ENCODE measurements around the gene DRC1. TPM values are rescaled to one million over a fixed set of nuclear protein-coding genes. Genes with fewer than 3 reads are reported as not detected.
"Not testable (repeated sequence)": the region's sequence is repeated elsewhere in the genome, so short reads cannot be mapped to it uniquely, and the experiment has no call there.

DRC1 gene
- total RNA-seq, 1 donor from 2014 or later = not detected

DNA sequence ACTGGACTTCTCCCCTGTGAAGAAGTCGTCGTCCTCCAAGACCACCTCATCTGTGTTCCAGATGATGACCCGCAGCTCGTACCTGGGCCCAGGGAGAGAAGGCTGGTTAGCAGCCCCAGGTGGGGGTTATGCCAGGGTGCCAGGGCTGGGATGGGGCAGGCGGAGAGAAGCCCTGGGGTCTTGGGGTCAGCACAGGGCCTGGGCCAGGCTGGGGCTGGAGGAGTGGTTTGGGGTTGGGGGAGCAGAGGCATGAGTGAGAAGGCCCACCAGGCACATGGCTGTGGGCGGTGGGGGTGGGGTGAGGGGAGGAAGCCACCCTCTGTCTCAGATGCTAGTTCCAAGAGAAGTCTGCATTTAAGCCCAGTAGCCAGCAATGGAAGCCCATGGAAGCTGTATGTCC is 60.4 kb downstream of the DRC1 start:
- no peak for DNase-seq (ENCODE audit: extremely low read depth, low read depth, low spot score)

DNA sequence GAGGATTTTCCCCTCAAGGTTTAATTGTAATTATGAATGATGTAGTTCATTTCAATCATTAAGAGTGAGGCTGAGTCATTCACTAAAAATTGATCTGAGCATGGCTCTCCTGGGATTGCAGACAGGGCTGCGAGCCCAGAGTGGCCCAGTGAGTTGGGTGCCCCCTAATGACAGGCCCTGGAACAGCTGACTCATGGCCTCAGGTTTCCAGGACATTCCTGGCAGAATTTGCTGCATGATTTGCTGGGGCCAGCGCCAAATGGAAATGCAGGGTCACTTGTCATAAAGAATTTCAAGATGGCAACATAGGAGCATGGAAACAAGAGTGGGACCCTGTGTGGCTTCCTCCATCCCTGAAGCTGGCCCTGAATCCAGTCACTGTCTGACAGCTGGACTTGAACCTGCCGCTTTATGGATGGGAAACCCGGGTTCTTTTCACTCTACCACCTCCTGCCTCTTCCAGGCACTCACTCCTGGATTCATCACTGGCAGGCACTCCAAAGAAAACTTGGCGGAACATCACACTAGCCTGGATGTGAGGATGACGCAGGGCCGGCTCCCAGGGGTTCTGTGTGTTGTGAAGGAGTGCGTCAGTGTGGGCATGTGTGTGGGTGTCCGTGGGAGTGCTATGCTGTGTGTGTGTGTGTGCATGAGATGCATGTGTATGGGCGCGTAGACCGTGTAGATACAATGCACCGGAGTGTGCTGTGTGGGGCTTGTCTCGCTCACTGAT is 61.0 kb downstream of the DRC1 start:
- no peak for DNase-seq (ENCODE audit: extremely low read depth, low read depth, low spot score)

DNA sequence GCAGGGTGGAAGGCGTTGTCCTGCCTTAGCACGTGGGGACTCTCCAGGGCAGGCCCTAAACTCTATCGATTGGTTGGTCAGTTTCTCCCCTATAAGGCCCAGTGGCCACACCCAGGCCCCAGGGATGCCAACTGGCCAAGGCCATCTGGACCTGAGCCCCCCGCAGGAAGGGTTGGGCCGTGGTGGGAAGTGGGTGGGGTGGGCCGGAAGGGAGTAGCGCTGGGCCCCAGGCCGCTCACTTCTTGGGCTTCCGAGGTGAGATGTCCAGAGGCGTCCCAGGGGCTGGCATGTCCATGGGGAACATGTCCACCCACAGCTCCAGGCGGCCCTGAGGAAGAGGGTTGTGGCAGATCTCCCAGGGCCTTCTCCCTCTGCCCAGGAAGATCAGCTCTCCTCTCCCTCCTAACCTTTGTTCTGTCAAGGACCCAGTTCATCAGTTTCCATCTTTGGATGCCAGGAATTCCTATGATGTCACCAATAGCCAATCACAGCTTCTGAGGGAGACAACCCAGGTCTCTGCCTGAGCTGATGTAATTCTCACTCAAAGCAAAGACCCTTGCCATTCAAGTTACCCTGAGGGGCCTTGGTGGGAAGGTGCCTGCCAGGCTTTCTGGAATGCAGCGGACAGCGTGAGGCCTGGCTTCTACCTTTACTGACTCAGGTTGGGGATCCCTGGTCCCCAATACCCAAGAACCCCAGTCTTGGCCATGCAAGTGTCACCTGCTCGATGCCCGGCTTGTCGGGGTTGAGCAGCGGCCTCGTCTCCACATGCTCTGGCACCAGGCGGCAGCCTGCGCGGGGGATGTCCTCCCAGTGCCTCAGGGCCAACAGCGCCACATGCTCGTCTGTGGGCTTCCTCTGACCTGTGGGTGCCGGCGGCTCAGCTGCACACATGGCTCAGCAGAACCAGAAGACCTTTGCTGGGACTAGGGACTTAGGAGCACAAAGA is 61.8 kb downstream of the DRC1 start:
- no peak for DNase-seq (ENCODE audit: extremely low read depth, low read depth, low spot score)

DNA sequence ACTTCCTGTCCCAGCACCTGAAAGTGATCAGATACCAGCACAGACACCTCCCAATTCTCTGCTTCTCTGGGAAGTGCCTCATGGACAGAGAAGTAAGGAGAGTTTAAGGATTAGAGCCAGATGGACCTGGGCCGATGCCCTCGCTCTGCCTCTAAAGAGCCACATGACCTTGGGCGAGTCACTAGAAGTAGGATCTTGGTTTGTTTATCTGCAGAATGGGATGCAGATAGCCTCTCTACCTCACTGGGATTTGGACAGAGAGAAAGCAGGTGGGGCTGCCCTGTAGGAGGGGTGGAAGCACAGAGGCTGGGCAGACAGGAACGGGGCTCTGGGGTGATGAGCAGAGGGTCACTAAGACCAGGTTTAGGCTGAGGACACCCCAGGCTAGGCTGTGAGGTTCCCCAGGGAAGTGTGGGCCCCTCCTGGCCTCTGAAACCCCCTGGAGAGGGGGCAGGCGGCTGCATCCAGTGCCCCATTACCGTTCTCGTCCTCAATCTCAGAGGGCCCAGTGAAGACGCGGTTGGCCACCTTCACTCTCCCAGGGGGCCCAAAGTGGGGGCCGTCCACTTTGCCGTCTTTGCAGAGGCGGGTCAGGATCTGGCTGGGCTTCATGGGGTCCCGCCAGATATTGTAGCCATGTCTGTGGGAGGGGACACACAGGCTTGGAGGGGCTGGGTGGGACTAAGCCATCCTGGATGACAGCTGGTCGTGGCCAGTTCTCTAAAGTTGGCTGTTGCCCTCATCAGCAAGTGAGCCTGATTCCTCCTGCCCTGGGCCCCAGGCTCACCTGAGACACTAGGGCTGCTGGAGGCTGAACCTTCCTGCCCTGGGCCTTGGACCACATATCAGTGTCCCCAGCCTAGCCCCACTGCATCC is 62.9 kb downstream of the DRC1 start:
- no peak for DNase-seq (ENCODE audit: extremely low read depth, low read depth, low spot score)

DNA sequence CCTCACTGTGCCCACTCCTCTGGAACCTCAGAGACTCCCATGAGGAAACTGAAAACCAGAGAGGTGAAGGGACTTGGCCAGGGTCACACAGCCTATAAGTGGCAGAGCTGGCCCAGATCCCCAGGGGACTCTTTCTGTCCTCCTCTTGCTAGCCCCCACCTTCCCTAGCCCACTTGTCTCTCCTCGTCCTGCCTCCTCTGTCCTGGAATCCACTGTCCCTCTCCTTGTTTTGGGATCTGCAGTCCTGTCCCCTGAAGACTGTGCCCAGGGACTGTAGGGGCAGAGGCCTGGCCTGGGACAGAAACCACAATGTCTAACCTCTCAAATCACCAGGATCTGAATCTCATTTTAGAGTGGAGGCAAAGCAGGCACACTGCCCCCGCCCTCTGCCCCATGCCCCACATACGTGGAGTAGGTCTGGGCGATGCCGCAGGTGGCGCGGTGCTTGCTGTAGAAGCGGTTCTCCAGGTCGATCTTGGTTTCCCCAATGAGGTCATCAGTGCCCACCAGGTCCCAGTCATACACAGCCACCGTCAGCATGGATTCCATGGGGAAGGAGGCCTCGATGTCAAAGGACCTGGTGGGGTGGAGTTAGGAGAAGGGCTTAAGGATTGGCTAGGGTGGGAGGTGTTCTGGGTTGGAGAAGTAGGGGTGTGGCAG is 63.7 kb downstream of the DRC1 start:
- DNase-seq (ENCODE audit: extremely low read depth, low read depth, low spot score) = no peak

DNA sequence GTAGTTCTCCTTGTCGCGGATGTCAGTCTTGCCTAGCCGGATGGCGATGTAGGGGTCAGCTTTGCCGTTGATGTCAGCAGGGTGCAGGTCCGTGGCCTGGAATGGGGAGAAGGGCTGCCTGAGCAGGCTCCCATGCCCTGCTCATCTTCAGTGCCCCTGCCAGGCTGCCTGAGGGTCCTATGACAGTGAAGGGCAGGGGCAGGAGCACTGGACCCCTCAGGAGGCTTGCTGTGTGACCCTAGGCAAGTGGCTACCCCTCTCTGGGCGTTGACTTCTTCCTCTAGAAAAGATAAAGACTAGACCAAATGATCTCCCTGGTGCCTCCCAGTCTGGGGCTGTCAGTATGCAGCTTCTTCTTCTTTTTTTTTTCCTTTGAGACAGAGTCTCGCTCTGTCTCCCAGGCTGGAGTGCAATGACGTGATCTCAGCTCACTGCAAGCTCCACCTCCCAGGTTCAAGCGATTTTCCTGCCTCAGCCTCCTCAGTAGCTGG is 64.3 kb downstream of the DRC1 start:
- DNase-seq (ENCODE audit: extremely low read depth, low read depth, low spot score) = no peak

DNA sequence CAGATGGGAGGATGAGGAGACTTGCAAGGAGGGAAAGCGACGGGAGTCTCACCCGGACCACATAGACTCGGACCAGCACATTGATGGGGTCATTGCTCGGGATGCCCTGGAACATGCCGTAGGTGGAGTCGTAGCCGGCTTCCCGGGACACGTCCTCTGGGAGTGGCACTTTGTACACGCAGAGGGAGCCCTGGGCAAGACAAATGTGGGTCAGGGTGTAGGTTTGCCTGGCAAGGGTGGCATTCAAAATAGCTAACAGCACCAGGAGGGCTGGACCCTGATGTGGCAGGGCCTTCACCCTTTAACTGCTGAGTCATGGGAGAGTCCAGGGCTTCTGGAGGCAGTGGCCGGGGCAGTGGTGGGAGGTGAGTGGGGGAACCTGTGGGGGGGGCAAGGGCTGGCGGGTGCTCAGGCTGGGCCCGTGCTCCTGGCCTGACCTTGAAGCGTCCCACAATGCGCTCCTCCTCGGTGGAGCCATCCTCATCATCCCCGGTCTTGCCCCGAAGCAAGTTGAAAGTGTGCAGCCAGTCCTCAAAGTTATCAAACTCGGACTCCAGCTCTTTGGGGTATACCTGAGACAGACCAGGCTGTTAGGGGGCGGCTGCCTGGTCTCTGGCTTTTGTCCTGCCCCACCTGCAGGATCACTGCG is 65.1 kb downstream of the DRC1 start:
- no peak for DNase-seq (ENCODE audit: extremely low read depth, low read depth, low spot score)

DNA sequence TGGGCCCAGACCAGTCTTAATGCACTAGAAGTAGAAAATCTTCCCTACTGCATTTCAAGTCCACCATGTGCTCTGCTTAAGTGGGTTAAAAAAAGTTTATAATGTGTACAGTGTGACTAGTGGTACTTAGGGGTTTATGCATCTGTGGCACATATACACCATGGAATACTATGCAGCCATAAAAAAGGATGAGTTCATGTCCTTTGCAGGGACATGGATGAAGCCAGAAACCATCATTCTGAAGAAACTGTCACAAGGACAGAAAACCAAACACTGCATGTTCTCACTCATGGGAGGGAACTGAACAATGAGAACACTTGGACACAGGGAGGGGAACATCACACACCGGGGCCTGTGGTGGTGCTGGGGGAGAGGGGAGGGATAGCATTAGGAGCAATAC is 66.8 kb downstream of the DRC1 start:
- DNase-seq (ENCODE audit: extremely low read depth, low read depth, low spot score) = not testable (repeated sequence)

DNA sequence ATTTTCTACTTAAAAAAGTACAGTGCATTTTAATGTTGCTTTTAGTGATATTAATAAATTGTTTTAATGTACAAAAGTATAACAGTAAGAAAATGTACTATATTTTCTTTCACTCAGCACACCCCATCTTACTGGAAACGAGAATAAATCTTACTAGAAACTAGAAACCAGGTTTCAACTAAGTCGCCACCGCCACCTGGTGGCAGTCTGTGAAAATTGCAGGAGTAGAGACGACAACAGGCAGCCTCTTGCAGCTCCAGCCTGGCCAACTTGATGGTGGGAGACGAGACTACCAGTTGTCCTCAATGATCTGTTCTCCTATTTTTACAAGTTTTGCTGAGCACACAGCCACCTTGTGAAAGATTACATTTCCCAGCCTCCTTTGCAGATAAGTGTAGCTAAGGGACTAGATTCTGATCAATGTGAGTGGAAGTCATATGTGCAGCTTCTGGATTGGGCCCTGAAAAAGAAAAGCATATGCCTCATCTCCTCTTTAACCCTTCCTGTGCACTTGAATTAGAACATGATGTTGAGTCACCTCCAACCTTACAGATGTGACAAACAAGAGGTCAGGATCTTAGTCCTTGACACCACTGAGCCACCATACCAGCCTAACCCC is 67.5 kb downstream of the DRC1 start:
- no peak for DNase-seq (ENCODE audit: extremely low read depth, low read depth, low spot score)

DNA sequence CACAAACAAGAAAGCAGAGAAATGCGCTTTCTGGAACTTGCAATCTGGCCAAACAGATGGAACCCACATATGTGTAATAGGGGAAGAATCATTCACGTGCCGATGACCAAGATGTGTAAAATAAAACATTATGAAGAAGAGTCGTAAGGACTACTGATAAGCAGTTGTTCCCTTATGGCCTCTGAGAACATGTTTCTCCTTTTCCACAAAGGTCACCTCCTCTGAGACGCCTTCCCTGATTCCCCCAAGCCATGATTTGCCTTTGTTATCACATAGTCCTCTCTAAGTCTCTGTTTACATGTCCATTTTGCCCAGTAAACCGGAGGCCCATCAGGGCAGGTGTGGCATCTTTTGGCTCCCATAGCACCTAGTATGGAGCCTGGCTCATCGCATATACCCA is 68.2 kb downstream of the DRC1 start:
- DNase-seq (ENCODE audit: extremely low read depth, low read depth, low spot score) = no peak

DNA sequence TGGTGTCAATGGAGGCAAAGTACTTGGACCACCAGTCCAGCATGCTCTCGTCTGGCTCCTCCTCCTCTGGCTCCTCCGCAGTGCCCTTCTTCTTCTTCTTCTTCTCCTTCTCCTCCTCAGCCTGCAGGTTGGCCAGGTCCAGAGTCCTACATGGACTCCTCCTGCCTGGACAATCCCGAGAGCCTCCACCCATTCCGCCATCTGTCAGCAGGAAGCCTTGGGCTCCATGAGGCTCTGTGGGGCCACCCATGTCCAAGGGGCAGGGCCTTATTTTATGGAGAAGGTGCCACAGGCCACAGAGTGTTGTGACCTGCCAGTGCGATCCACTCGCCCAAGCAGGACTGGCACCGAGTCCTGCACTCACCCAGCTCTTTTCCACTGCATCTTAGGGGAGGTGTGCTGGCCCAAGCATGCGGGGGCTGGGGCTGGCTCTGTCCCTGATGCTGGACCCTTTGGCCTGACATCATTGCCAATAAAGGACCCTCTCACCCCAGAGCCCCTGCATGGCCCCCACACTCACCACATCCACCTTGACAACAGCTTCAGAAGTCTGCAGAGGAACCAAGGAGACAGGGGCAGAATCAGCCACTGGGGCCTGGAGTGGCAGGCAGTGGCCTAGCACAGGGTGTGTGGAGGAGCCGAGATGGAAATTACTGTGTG is 69.0 kb downstream of the DRC1 start:
- DNase-seq (ENCODE audit: extremely low read depth, low read depth, low spot score) = no peak

DNA sequence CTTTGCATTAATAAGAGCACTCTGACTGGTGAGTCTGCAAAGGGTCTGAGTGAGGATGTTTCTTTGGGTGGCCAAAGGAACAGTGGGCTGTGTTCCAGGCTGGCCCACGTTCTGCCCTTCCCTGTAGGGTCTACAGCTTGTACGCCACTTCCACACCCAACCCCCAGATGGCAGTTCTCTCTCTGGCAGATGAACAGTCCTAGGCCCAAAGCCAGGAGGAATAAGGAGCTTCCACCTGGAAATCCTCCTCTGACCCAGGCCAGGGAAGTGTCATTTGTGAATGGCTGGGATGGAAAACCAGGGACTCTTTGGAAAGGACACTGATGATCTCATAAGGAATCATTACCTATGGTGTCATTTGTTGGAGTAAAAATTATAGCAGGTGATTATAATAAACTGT is 69.6 kb downstream of the DRC1 start:
- no peak for DNase-seq (ENCODE audit: extremely low read depth, low read depth, low spot score)

DNA sequence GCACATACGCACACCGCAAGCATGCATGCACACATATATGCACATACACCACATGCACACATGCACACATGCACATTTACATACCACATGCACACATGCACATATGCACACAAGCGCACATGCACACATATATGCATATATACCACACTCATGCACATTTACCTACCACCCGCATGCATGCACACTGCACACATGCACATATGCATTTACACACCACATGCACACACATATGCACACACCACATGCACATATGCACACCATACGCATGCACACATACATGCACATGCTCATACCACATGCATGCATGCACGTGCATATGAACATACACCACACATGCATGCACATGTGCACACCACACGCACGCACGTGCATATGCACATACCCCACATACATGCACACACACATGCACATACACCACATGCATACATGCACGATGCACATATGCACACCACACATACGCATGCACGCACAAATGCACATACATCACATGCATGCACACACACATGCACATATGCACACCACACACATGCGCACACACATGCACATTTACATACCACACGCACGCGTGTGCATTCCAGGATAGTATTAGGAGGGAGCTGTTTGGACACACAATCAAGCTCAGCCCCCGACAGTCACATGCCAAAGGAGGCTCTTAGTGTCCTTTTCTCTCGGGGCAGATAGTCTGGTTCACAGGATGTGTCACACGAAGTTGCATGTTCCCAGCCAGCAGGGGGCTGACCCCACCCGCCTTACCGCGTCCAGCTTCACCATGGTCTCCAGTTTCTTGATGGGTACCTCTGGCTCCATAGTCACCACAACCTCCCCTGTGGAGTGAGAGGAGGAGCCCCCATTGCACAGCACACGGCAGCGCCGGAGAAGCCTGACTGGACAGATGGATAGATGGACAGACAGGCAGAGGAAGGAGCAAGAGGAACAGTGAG is 70.3 kb downstream of the DRC1 start:
- no peak for DNase-seq (ENCODE audit: extremely low read depth, low read depth, low spot score)

DNA sequence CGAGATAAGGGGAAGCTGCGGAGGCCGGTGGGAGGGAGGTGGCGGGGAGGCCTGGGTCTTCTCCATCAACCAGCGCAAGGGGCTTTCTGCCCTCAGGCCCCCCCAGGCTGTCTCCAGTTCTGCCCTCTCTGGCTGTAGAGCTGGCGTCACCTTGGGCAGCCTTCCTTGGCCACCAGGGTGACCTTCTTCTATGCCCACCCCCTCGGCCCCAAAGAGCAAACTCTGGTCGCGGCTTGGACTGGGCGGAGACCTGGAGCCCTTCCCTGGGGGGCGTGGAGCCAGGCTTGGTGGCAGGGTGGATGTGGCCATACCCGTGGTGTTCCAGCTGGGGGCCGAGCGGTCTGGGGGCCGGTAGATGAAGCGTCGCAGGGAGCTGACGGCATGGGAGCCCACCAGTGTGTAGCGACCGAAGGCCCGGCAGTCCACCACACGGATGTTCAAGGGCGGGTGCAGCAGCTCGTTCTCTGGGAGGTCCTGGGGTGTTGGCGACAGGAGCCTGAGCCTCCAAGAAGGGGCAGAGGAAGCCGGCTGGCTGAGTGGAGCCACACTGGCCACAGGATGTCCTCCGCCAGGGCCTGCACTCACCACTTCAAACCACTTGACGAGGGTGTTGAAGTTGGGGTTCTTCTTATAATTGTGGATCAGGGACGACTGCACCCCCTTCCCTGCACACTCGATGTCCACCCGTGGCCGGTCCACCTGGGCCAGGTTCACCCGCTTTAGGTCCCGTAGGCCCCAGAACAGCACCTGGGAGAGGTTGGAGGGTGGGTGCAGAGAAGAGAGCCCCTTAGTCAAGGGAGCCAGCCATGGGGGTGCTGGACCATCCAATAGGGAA is 71.3 kb downstream of the DRC1 start:
- no peak for DNase-seq (ENCODE audit: extremely low read depth, low read depth, low spot score)

DNA sequence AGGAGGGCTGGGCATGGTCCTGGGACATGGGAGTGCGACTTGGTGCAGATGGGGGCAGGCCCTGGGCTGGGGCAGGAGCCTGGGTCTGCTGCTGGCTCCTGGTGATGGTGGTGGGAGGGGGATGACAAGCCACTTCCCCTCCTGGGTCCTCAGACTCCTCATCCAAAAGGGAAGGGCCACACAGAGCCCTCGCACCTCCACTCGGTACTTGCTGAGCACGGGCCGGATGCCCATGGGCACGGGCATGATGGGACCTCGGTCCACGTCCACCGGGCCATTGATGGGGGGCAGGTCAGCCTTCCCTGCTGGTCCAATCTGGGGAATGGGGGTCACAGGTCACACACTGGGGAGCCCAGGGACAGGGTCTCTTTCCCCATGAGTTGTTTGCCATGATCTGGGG is 72.1 kb downstream of the DRC1 start:
- no peak for DNase-seq (ENCODE audit: extremely low read depth, low read depth, low spot score)

DNA sequence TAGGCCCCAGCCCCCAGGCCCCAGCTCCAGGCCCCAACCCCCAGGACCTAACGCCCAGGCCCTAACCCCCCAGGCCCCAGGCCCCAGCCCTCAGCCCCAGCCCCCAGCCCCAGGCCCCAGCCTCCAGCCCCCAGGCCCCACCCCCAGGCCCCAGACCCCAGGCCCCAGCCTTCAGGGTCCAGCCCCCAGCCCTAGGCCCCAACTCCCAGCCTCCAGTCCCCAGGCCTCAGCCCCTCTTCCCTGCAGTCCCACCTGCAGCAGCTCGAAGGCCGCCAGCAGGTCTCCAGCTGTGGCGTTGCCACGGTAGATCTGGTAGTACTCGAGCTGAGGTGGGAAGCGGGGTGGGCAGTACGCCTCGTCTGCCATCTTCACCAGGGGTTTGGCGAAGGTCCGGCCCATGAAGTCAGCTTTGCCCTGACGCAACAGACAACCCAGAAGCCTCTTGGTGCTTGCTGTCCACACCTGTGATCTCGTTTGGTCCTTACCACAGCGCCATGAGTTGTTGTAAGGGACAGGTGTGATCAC is 72.6 kb downstream of the DRC1 start:
- DNase-seq (ENCODE audit: extremely low read depth, low read depth, low spot score) = no peak

DNA sequence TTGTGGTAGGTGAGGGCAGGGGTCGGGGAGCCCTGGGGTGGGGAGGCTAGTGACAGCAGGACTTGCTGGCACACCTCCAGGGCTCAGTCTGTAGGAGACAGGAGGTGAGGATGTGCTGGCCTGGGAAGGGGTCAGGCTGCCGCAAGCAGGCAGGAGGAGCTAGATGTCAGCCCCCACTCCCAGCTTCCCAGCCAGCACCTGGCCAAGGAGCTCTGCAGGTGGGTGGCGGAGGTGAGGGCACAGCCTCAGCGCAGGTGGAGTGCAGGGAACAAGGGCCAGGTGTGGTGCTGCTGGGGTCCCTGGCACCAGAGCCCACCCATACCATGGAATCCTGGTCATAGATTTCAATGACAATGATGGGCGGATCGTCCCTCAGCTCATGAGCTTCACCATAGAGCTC is 73.3 kb downstream of the DRC1 start:
- DNase-seq (ENCODE audit: extremely low read depth, low read depth, low spot score) = no peak
